ENCODE results near the gene CRB2. TPM values are rescaled to one million over a fixed set of nuclear protein-coding genes. Genes with fewer than 3 reads are reported as not detected.
A peak's percentile ranks its signal among the peaks of the same experiment; 100 is the strongest.

Gene CRB2
- total RNA-seq, 1 donor from 2014 or later = 0.93 TPM

GRCh38 chr9:123417289-123418051 is 61.5 kb downstream of the CRB2 start:
- no peak for ATAC-seq
- H3K4me1 ChIP-seq = no peaks in the 10 kb centered on the region
- intact Hi-C loops (cut with DNase I) = no loop called here
- DNase-seq = peak; percentile 12
- H3K27me3 ChIP-seq = no peaks in the 10 kb centered on the region
- no peaks in the 10 kb centered on the region for H3K9me3 ChIP-seq
- TF ChIP-seq, protein P1, sequence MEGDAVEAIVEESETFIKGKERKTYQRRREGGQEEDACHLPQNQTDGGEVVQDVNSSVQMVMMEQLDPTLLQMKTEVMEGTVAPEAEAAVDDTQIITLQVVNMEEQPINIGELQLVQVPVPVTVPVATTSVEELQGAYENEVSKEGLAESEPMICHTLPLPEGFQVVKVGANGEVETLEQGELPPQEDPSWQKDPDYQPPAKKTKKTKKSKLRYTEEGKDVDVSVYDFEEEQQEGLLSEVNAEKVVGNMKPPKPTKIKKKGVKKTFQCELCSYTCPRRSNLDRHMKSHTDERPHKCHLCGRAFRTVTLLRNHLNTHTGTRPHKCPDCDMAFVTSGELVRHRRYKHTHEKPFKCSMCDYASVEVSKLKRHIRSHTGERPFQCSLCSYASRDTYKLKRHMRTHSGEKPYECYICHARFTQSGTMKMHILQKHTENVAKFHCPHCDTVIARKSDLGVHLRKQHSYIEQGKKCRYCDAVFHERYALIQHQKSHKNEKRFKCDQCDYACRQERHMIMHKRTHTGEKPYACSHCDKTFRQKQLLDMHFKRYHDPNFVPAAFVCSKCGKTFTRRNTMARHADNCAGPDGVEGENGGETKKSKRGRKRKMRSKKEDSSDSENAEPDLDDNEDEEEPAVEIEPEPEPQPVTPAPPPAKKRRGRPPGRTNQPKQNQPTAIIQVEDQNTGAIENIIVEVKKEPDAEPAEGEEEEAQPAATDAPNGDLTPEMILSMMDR (IDR thresholded peaks at IDR 0.05) = no peak
- H3K36me3 ChIP-seq = no peaks in the 10 kb centered on the region
- H3K4me3 ChIP-seq = no peak overlapping the region
- no peak overlapping the region for H3K27ac ChIP-seq

GRCh38 chr9:123418052-123418430 is 62.0 kb downstream of the CRB2 start:
- intact Hi-C loops (cut with DNase I) = no loop called here
- no peak overlapping the region for H3K4me3 ChIP-seq

GRCh38 chr9:123418506-123418905 is 62.5 kb downstream of the CRB2 start:
- H3K9me3 ChIP-seq = no peaks in the 10 kb centered on the region
- H3K27ac ChIP-seq = no peak overlapping the region
- no peak for ATAC-seq
- H3K4me1 ChIP-seq = no peaks in the 10 kb centered on the region
- peak; percentile 53 for DNase-seq
- H3K4me3 ChIP-seq = no peak overlapping the region
- TF ChIP-seq, protein P1 (IDR thresholded peaks at IDR 0.05) = no peak
- H3K27me3 ChIP-seq = no peaks in the 10 kb centered on the region
- intact Hi-C loops (cut with DNase I) = no loop called here
- H3K36me3 ChIP-seq = no peaks in the 10 kb centered on the region

More at GRCh38 chr9:123418052-123418430, 62.0 kb downstream of the CRB2 start:
- Histone ChIP-seq H3K36me3 (no peaks in the 10 kb centered on the region), H3K9me3 (no peaks in the 10 kb centered on the region), H3K27ac (no peak overlapping the region), H3K4me1 (no peaks in the 10 kb centered on the region), H3K27me3 (no peaks in the 10 kb centered on the region)
- peak; percentile 17 for DNase-seq
- TF ChIP-seq, protein P1 (IDR thresholded peaks at IDR 0.05) = no peak
- ATAC-seq = no peak

DNA sequence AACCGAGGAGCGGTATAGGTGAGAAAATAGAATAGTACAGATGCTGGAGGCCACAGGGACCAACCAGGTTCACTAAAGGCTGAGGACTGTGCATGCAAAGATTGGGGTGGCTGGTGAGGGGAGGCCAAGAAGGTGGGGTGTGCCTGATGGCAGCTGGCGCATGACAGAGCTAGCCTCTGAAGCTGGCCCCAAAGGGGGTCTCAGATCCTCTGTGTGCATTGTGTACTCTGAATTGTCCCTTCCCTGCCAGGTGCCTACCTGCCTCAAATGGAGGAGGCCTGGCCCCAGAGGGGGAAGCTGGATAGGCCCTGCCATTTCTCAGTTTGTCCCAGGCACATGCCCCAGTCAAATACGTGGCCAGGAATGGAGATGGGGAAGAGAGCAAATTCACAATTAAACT is 63.1 kb downstream of the CRB2 start:
- H3K27ac ChIP-seq = no peak overlapping the region
- intact Hi-C loops (cut with DNase I) = no loop called here
- no peaks in the 10 kb centered on the region for H3K4me1 ChIP-seq
- H3K9me3 ChIP-seq = no peaks in the 10 kb centered on the region
- DNase-seq (no peak), ATAC-seq (no peak)
- TF ChIP-seq, protein P1 (IDR thresholded peaks at IDR 0.05) = no peak
- no peaks in the 10 kb centered on the region for H3K27me3 ChIP-seq
- H3K4me3 ChIP-seq = no peak overlapping the region
- H3K36me3 ChIP-seq = no peaks in the 10 kb centered on the region

GRCh38 chr9:123419721-123420591 is 64.0 kb downstream of the CRB2 start:
- Histone ChIP-seq H3K36me3 (no peaks in the 10 kb centered on the region), H3K27ac (no peak overlapping the region), H3K4me3 (no peak overlapping the region), H3K4me1 (no peaks in the 10 kb centered on the region), H3K27me3 (no peaks in the 10 kb centered on the region), H3K9me3 (no peaks in the 10 kb centered on the region)
- ATAC-seq = no peak
- TF ChIP-seq, protein P1 (IDR thresholded peaks at IDR 0.05) = no peak
- intact Hi-C loops (cut with DNase I) = no loop called here
- DNase-seq = peak; percentile 55

Data from upper lobe of right lung (tissue), 1 donor.